ENCODE results near the gene ABHD1. TPM values are rescaled to one million over a fixed set of nuclear protein-coding genes. Genes with fewer than 3 reads are reported as not detected.

Gene ABHD1
- total and polyA plus RNA-seq, 4 donors, result 0.09 to 2.0 (median 0.61) TPM

DNA sequence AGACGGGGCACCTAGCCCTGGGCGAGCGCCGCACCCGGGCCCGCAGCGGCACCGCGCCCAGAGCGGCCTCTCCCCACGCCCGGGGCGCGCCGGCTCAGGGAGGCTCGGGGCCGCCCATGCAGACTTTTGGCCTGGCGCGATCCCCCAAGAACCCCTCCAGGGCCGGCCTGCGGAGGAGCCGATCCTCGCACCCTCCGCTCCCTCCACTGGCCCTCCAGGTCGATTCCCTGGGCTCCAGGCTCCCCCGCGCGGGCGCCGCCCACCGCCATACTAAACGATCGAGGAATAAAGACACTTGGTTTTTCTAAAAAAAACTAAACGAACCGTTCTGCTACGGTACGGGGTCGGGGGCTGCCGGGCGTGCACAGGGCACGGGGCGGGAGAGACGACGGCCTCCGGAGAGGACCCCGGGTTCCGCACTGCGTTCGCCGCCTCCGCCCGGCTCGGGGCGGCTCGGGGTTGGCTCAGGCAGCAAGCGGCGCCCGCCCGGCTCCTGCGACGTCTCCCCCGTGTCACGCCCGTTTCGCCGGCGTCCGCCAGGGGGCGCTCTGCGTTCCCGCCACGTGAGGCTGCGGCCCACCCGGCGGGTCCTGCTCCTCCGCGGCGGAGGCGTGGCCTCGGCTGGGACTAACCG is 37.4 kb upstream of the ABHD1 start:
- Histone ChIP-seq H3K36me3 (ENCODE audit: control insufficient read depth in 4 of 4, insufficient read depth in 3 of 4, low read depth in 1 of 4, low read length in 3 of 4) (no peaks in the 10 kb centered on the region), H3K9ac (ENCODE audit: low read depth in 1 of 2, low read length in 2 of 2) (no peak overlapping the region), H3K27ac (ENCODE audit: low read depth in 1 of 2, low read length in 2 of 2) (peak overlapping the region; percentile 70 to 87), H3K4me3 (ENCODE audit: low read depth in 1 of 3, low read length in 3 of 3) (peak overlapping the region; percentile 46 to 73 (median 63)), H3K4me1 (ENCODE audit: control insufficient read depth in 4 of 4, insufficient read depth in 4 of 4, low read length in 3 of 4) (peaks cover 10 to 65% (median 36%) of the 10 kb centered on the region in 4 donors), H3K27me3 (ENCODE audit: control insufficient read depth in 4 of 4, insufficient read depth in 4 of 4, low read length in 3 of 4) (no peaks in the 10 kb centered on the region), H3K9me3 (ENCODE audit: control insufficient read depth in 4 of 4, low read length in 3 of 4) (no peaks in the 10 kb centered on the region)
- under 1% methylated on average over 81 of the region's 81 CpGs for WGBS
- DNase-seq (ENCODE audit: low spot score), result peak; percentile 98
- TF ChIP-seq HNF4G (IDR thresholded peaks at IDR 0.05) (no peak), HNF4A (conservative IDR thresholded peaks at IDR 0.05) (no peak), TAF1 (conservative IDR thresholded peaks at IDR 0.05) (no peak), RAD21 (IDR thresholded peaks at IDR 0.05) (peak; percentile 58 to 71), SP1 (IDR thresholded peaks at IDR 0.05) (no peak), FOXA2 (IDR thresholded peaks at IDR 0.05) (no peak), NR2F2 (IDR thresholded peaks at IDR 0.05) (no peak)
- TF ChIP-seq, protein P1, sequence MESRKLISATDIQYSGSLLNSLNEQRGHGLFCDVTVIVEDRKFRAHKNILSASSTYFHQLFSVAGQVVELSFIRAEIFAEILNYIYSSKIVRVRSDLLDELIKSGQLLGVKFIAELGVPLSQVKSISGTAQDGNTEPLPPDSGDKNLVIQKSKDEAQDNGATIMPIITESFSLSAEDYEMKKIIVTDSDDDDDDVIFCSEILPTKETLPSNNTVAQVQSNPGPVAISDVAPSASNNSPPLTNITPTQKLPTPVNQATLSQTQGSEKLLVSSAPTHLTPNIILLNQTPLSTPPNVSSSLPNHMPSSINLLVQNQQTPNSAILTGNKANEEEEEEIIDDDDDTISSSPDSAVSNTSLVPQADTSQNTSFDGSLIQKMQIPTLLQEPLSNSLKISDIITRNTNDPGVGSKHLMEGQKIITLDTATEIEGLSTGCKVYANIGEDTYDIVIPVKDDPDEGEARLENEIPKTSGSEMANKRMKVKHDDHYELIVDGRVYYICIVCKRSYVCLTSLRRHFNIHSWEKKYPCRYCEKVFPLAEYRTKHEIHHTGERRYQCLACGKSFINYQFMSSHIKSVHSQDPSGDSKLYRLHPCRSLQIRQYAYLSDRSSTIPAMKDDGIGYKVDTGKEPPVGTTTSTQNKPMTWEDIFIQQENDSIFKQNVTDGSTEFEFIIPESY (IDR thresholded peaks at IDR 0.05), result no peak
- TF ChIP-seq, protein P2, sequence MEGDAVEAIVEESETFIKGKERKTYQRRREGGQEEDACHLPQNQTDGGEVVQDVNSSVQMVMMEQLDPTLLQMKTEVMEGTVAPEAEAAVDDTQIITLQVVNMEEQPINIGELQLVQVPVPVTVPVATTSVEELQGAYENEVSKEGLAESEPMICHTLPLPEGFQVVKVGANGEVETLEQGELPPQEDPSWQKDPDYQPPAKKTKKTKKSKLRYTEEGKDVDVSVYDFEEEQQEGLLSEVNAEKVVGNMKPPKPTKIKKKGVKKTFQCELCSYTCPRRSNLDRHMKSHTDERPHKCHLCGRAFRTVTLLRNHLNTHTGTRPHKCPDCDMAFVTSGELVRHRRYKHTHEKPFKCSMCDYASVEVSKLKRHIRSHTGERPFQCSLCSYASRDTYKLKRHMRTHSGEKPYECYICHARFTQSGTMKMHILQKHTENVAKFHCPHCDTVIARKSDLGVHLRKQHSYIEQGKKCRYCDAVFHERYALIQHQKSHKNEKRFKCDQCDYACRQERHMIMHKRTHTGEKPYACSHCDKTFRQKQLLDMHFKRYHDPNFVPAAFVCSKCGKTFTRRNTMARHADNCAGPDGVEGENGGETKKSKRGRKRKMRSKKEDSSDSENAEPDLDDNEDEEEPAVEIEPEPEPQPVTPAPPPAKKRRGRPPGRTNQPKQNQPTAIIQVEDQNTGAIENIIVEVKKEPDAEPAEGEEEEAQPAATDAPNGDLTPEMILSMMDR (IDR thresholded peaks at IDR 0.05; ENCODE audit: low read depth, low read length, missing input control), result peak; percentile 95

DNA sequence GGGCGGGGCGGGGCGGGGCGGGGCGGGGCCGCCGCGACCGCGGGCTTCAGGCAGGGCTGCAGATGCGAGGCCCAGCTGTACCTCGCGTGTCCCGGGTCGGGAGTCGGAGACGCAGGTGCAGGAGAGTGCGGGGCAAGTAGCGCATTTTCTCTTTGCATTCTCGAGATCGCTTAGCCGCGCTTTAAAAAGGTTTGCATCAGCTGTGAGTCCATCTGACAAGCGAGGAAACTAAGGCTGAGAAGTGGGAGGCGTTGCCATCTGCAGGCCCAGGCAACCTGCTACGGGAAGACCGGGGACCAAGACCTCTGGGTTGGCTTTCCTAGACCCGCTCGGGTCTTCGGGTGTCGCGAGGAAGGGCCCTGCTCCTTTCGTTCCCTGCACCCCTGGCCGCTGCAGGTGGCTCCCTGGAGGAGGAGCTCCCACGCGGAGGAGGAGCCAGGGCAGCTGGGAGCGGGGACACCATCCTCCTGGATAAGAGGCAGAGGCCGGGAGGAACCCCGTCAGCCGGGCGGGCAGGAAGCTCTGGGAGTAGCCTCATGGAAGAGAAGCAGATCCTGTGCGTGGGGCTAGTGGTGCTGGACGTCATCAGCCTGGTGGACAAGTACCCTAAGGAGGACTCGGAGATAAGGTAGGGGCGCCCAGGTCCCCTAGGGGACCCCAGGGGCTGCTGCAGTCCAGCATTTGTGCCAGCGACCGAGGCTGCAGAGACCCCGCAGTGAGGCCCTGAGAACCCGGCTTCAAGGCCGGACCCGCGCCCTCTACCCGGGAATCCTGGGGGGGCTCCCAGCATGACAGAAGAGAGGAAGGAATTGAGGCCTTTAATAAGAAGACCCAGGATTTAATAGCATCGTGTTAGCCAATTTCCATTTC is 36.7 kb upstream of the ABHD1 start, which contains the start of gene KHK:
Gene KHK, plus strand, starts transcription at position 49 of the 870 bp plus-strand sequence. Its CDS starts 488 bp downstream, at position 537.
- no peaks in the 10 kb centered on the region for H3K9me3 ChIP-seq (ENCODE audit: control insufficient read depth in 4 of 4, low read length in 3 of 4)
- H3K27ac ChIP-seq (ENCODE audit: low read depth in 1 of 2, low read length in 2 of 2), result peak within 1 kb of the TSS; percentile 70 to 87
- peak; percentile 65 for DNase-seq (ENCODE audit: low spot score)
- H3K36me3 ChIP-seq (ENCODE audit: control insufficient read depth in 4 of 4, insufficient read depth in 3 of 4, low read depth in 1 of 4, low read length in 3 of 4), result peaks cover 0 to 1% (median 0%) of the 10 kb centered on the region in 4 donors
- peak within 1 kb of the TSS; percentile 40 to 67 for H3K9ac ChIP-seq (ENCODE audit: low read depth in 1 of 2, low read length in 2 of 2)
- no peaks in the 10 kb centered on the region for H3K27me3 ChIP-seq (ENCODE audit: control insufficient read depth in 4 of 4, insufficient read depth in 4 of 4, low read length in 3 of 4)
- peak within 1 kb of the TSS; percentile 63 to 84 (median 73) for H3K4me3 ChIP-seq (ENCODE audit: low read depth in 1 of 3, low read length in 3 of 3)
- peaks cover 7 to 65% (median 36%) of the 10 kb centered on the region in 4 donors for H3K4me1 ChIP-seq (ENCODE audit: control insufficient read depth in 4 of 4, insufficient read depth in 4 of 4, low read length in 3 of 4)
- WGBS, result 6% methylated on average over 54 of the region's 54 CpGs
- TF ChIP-seq, protein P3, sequence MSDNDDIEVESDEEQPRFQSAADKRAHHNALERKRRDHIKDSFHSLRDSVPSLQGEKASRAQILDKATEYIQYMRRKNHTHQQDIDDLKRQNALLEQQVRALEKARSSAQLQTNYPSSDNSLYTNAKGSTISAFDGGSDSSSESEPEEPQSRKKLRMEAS (IDR thresholded peaks at IDR 0.05), result peak; percentile 47
- TF ChIP-seq EGR1 (IDR thresholded peaks at IDR 0.05; ENCODE audit: low read depth in 2 of 2), result no peak
- no peak for TF ChIP-seq HNF4G (IDR thresholded peaks at IDR 0.05)
- TF ChIP-seq NR2F2 (IDR thresholded peaks at IDR 0.05), result no peak
- no peak for TF ChIP-seq FOXA1 (IDR thresholded peaks at IDR 0.05)
- TF ChIP-seq, protein P4, sequence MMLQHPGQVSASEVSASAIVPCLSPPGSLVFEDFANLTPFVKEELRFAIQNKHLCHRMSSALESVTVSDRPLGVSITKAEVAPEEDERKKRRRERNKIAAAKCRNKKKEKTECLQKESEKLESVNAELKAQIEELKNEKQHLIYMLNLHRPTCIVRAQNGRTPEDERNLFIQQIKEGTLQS (IDR thresholded peaks at IDR 0.05), result no peak
- TF ChIP-seq, protein P2 (IDR thresholded peaks at IDR 0.05; ENCODE audit: low read depth, low read length, missing input control), result no peak
- no peak for TF ChIP-seq SP1 (IDR thresholded peaks at IDR 0.05)
- no peak for TF ChIP-seq JUND (IDR thresholded peaks at IDR 0.05)
- no peak for TF ChIP-seq GABPA (IDR thresholded peaks at IDR 0.05 in 1 of 2, conservative IDR thresholded peaks at IDR 0.05 in 1 of 2)
- peak; percentile 67 for TF ChIP-seq YY1 (IDR thresholded peaks at IDR 0.05)
- TF ChIP-seq FOXA2 (IDR thresholded peaks at IDR 0.05), result no peak
- TF ChIP-seq, protein P5, sequence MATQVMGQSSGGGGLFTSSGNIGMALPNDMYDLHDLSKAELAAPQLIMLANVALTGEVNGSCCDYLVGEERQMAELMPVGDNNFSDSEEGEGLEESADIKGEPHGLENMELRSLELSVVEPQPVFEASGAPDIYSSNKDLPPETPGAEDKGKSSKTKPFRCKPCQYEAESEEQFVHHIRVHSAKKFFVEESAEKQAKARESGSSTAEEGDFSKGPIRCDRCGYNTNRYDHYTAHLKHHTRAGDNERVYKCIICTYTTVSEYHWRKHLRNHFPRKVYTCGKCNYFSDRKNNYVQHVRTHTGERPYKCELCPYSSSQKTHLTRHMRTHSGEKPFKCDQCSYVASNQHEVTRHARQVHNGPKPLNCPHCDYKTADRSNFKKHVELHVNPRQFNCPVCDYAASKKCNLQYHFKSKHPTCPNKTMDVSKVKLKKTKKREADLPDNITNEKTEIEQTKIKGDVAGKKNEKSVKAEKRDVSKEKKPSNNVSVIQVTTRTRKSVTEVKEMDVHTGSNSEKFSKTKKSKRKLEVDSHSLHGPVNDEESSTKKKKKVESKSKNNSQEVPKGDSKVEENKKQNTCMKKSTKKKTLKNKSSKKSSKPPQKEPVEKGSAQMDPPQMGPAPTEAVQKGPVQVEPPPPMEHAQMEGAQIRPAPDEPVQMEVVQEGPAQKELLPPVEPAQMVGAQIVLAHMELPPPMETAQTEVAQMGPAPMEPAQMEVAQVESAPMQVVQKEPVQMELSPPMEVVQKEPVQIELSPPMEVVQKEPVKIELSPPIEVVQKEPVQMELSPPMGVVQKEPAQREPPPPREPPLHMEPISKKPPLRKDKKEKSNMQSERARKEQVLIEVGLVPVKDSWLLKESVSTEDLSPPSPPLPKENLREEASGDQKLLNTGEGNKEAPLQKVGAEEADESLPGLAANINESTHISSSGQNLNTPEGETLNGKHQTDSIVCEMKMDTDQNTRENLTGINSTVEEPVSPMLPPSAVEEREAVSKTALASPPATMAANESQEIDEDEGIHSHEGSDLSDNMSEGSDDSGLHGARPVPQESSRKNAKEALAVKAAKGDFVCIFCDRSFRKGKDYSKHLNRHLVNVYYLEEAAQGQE (IDR thresholded peaks at IDR 0.05), result peak; percentile 77
- TF ChIP-seq HNF4A (conservative IDR thresholded peaks at IDR 0.05), result peak in 1 of 2 donors; percentile 11
- TF ChIP-seq RAD21 (IDR thresholded peaks at IDR 0.05), result peak in 1 of 2 donors; percentile 48
